CD4-positive, alpha-beta T cell (primary cell): Measurements from ENCODE around the gene DIS3L2. TPM values are rescaled to one million over a fixed set of nuclear protein-coding genes. Genes with fewer than 3 reads are reported as not detected.

ENCODE experiments used
- ATAC-seq: fragments of 200-7000 bp; cut with Tn5 transposase; one replicate; pipeline ENCODE4 v1.10.0; 2022; ENCODE audit warnings: mild to moderate bottlenecking; ENCODE audit not compliant: poor library complexity
- CTCF ChIA-PET: fragments of 350-600 bp; sonication (Branson Sonifier 250); formaldehyde crosslinking; loops from one replicate; lab custom pipeline; 2021; ENCODE audit warnings: antibody characterized with exemption, inconsistent platforms; lab: Charles Lee
- POLR2A ChIA-PET: fragments of 350-600 bp; sonication (Branson Sonifier 250); formaldehyde crosslinking; loops from one replicate; lab custom pipeline; 2021; ENCODE audit warnings: antibody characterized with exemption, inconsistent platforms; lab: Charles Lee
- DNase-seq, 14 experiments: peaks; one replicate each; pipeline ENCODE4 v3.0.0-alpha.2; 2013 to 2020; ENCODE audit warnings: mixed read lengths in 2 of 14
- H3K27ac ChIP-seq, 2 donors: one replicate each; pipeline versions ENCODE4 v1.5.1 to v1.7.0; 2013; ENCODE audit warnings: low read length in 2 of 2, low read depth in 1 of 2, mild to moderate bottlenecking in 1 of 2
- H3K27me3 ChIP-seq, 2 experiments: 1 replicate in 1 of 2; 2 replicates in 1 of 2; pipeline versions ENCODE4 v1.6.1 to v1.7.0; 2013; ENCODE audit warnings: low read length in 2 of 2, control low read depth in 1 of 2, mild to moderate bottlenecking in 1 of 2, moderate library complexity in 1 of 2; ENCODE audit not compliant: insufficient read depth in 2 of 2, control insufficient read depth in 1 of 2
- H3K36me3 ChIP-seq: one replicate; pipeline ENCODE4 v1.6.1; 2013; ENCODE audit warnings: low read length, control low read depth; ENCODE audit not compliant: insufficient read depth
- H3K4me1 ChIP-seq: one replicate; pipeline ENCODE4 v1.6.1; 2013; ENCODE audit warnings: low read length, control low read depth; ENCODE audit not compliant: insufficient read depth
- H3K4me3 ChIP-seq: one replicate; pipeline ENCODE4 v1.5.1; 2013; ENCODE audit warnings: mild to moderate bottlenecking, low read length, moderate library complexity
- H3K9me3 ChIP-seq, 2 experiments: 1 replicate in 1 of 2; 2 replicates in 1 of 2; pipeline versions ENCODE4 v1.6.1 to v1.7.0; 2013; ENCODE audit warnings: low read length in 2 of 2, mild to moderate bottlenecking in 2 of 2, control low read depth in 1 of 2, moderate library complexity in 1 of 2; ENCODE audit not compliant: control insufficient read depth in 1 of 2, insufficient read depth in 1 of 2
- H3K27ac Mint-ChIP-seq: one replicate; pipeline ENCODE4 v1.8.0; 2020; ENCODE audit warnings: mixed read lengths
- H3K27me3 Mint-ChIP-seq: one replicate; pipeline ENCODE4 v1.8.0; 2021; ENCODE audit warnings: mixed read lengths
- H3K36me3 Mint-ChIP-seq: one replicate; pipeline ENCODE4 v1.8.0; 2021; ENCODE audit warnings: low read depth, mixed read lengths
- H3K4me1 Mint-ChIP-seq: one replicate; pipeline ENCODE4 v1.8.0; 2021; ENCODE audit warnings: low read depth, mixed read lengths
- H3K4me3 Mint-ChIP-seq: one replicate; pipeline ENCODE4 v1.8.0; 2020; ENCODE audit warnings: mild to moderate bottlenecking, mixed read lengths
- H3K9me3 Mint-ChIP-seq: one replicate; pipeline ENCODE4 v1.8.0; 2020; ENCODE audit warnings: mixed read lengths
- intact Hi-C, 2 experiments: fragments of 100-400 bp; cut with DNase I in 1 of 2; cut with micrococcal nuclease in 1 of 2; formaldehyde crosslinking; loops; one replicate each; pipeline versions ENCODE4 v1.15.1 to v1.9.0; 2023 to 2025; cut with DNase I, micrococcal nuclease
- total RNA-seq, 174 experiments: library from RNA in 2 of 174; stranded (reverse) in 2 of 174; gene quantifications; one replicate each; pipeline ENCODE4 v1.2.3 and lab custom pipeline; 2021 to 2026
- TF ChIP-seq, protein P1 (sequence below): fragments of 200-600 bp; IDR thresholded peaks from one replicate; pipeline ENCODE4 v1.8.0; 2022; ENCODE audit warnings: antibody characterized with exemption, mild to moderate bottlenecking

Gene DIS3L2
- total RNA-seq, 2 experiments from 2014 or later: 59.8 to 62.9 TPM

- H3K36me3 Mint-ChIP-seq: no peaks in the 10 kb centered on the region
- DNase-seq: no peak
- H3K9me3 Mint-ChIP-seq: no peaks in the 10 kb centered on the region
- H3K27me3 Mint-ChIP-seq: no peaks in the 10 kb centered on the region
- Histone ChIP-seq H3K27ac (no peak overlapping the region), H3K4me3 (no peak overlapping the region), H3K9me3 (no peaks in the 10 kb centered on the region), H3K36me3 (no peaks in the 10 kb centered on the region), H3K4me1 (no peaks in the 10 kb centered on the region), H3K27me3 (no peaks in the 10 kb centered on the region)
- TF ChIP-seq, protein P1, sequence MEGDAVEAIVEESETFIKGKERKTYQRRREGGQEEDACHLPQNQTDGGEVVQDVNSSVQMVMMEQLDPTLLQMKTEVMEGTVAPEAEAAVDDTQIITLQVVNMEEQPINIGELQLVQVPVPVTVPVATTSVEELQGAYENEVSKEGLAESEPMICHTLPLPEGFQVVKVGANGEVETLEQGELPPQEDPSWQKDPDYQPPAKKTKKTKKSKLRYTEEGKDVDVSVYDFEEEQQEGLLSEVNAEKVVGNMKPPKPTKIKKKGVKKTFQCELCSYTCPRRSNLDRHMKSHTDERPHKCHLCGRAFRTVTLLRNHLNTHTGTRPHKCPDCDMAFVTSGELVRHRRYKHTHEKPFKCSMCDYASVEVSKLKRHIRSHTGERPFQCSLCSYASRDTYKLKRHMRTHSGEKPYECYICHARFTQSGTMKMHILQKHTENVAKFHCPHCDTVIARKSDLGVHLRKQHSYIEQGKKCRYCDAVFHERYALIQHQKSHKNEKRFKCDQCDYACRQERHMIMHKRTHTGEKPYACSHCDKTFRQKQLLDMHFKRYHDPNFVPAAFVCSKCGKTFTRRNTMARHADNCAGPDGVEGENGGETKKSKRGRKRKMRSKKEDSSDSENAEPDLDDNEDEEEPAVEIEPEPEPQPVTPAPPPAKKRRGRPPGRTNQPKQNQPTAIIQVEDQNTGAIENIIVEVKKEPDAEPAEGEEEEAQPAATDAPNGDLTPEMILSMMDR: no peak
- CTCF ChIA-PET: no interaction called here
- H3K4me1 Mint-ChIP-seq: no peaks in the 10 kb centered on the region
- intact Hi-C loops: no loop called here
- no peak for ATAC-seq
- no peak overlapping the region for H3K27ac Mint-ChIP-seq
- no peak overlapping the region for H3K4me3 Mint-ChIP-seq
- POLR2A ChIA-PET: no interaction called here
Measured at GRCh38 chr2:231935207-231935524, 26.3 kb upstream of the DIS3L2 start.

- H3K27ac Mint-ChIP-seq: no peak overlapping the region
- peaks cover 2% of the 10 kb centered on the region for H3K27me3 Mint-ChIP-seq
- CTCF ChIA-PET: no interaction called here
- TF ChIP-seq, protein P1: no peak
- POLR2A ChIA-PET: no interaction called here
- H3K9me3 Mint-ChIP-seq: no peaks in the 10 kb centered on the region
- Histone ChIP-seq H3K4me3 (no peak overlapping the region), H3K27ac (no peak overlapping the region), H3K27me3 (peaks cover 0 to 1% of the 10 kb centered on the region in 2 experiments), H3K9me3 (no peaks in the 10 kb centered on the region), H3K36me3 (no peaks in the 10 kb centered on the region), H3K4me1 (no peaks in the 10 kb centered on the region)
- H3K36me3 Mint-ChIP-seq: no peaks in the 10 kb centered on the region
- no peak overlapping the region for H3K4me3 Mint-ChIP-seq
- intact Hi-C loops: no loop called here
- ATAC-seq: no peak
- no peak for DNase-seq
- H3K4me1 Mint-ChIP-seq: no peaks in the 10 kb centered on the region
Measured at GRCh38 chr2:231935815-231936214, 25.7 kb upstream of the DIS3L2 start.

- CTCF ChIA-PET: no interaction called here
- H3K27me3 Mint-ChIP-seq: peaks cover 9% of the 10 kb centered on the region
- ATAC-seq (no peak), DNase-seq (no peak)
- no peak overlapping the region for H3K4me3 ChIP-seq
- TF ChIP-seq, protein P1: no peak
- no peaks in the 10 kb centered on the region for H3K4me1 ChIP-seq
- intact Hi-C loops: no loop called here
- no peak overlapping the region for H3K27ac ChIP-seq
- no peak overlapping the region for H3K4me3 Mint-ChIP-seq
- peaks cover 0 to 3% of the 10 kb centered on the region in 2 experiments for H3K27me3 ChIP-seq
- H3K36me3 Mint-ChIP-seq: no peaks in the 10 kb centered on the region
- POLR2A ChIA-PET: no interaction called here
- H3K27ac Mint-ChIP-seq: no peak overlapping the region
- no peaks in the 10 kb centered on the region for H3K9me3 ChIP-seq
- no peaks in the 10 kb centered on the region for H3K9me3 Mint-ChIP-seq
- H3K4me1 Mint-ChIP-seq: no peaks in the 10 kb centered on the region
- no peaks in the 10 kb centered on the region for H3K36me3 ChIP-seq
Measured at GRCh38 chr2:231936491-231936890, 25.0 kb upstream of the DIS3L2 start.
